ENCODE measurements around the gene PYGB.
"Not testable (repeated sequence)": the region's sequence is repeated elsewhere in the genome, so short reads cannot be mapped to it uniquely, and the experiment has no call there.

PYGB gene

GRCh38 chr20:25249198-25249931, 1.5 kb downstream of the PYGB start:
- DNase-seq = no peak

GRCh38 chr20:25250508-25250907, 2.6 kb downstream of the PYGB start:
- no peak for DNase-seq

DNA sequence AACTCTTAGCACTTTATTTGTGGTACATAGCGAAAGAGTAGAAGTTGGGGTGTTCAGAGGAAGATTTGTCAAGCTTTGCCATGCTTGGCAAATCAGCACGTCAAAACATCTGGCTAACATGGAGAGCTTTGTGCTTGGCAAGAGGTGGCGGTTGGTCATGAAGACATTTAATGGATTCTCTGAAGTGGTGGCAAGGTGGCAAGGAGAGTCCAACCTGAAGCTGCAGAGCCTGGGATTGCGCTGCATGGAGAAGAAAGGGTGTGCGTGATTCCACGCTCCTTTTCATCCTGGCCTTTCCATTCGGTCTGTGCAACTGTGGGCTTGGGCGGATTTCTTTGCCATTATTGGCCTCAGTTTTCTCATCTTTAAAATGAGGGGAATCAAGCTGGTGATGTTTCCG, 3.1 kb downstream of the PYGB start:
- DNase-seq = no peak

DNA sequence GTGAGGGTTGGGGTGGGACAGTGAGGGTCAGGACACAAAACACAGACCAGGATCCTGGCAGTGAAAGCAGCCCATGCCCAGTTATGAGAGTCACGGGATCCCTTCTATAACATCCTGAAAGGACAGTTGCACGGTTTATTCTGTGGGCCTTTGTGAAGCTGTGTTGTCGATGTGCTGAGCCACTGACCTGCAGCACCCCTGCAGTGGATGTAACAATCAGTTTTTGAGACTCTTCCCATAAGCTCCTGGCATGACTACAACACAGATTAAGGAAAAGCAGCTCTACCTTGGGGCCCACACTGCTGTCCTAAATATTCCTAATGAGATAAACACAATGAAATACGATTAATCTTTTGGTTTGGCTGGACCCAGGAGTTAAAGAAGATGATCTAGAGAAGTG, 3.7 kb downstream of the PYGB start:
- no peak for DNase-seq

DNA sequence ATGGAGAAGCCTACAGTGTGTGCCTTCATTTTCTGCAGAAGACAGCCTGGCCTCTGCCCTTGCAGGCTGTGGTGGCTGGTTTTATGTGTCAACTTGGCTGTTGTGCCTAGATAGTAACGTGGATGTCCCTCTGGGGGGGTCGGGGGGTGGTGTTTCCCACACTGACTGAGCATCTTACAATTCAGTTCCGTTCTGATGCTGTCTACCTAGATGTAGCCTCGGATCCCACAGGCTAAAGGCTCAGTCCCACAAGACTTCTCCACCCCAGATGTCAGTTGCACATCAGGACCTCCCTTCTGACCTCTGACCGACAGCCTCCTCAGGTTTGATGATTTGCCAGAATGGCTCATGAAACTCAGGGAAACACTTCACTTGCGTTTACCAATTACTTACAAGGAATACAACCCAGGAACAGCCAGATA, 4.4 kb downstream of the PYGB start:
- no peak for DNase-seq

DNA sequence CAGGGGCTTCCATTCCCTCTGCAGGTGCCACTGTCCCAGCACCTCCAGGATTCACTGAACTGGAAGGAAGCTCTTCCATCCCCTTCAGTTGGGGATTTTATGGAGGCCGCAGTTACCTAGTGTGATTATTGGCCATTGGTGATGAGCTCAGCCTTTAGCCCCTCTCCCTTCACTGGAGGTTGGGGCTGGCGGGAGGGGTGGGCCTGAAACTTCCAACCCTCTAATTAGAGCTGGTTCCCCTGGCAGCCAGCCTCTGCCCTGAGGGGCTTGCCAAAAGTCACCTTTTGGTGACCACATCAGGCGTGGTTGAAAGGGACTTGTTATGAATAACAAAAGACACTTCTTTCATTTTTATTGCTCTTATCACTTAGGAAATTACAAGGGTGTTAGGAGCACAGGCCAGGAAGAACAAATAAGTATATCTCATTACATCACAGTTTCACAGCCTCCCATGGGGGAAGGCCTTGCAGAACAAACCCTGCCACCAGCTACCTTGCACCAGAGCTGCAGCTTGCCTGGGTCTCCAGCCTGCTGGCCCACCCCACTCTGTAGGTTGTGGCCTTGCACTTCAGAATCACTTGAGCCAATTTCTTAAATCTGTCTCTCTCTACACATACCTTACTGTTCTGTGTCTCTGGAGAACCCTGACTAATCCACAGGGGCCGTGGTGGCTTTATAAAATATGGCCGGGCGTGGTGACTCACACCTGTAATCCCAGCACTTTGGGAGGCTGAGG, 5.0 kb downstream of the PYGB start:
- no peak for DNase-seq

- no peak for DNase-seq
Observed at GRCh38 chr20:25253606-25254275, 5.9 kb downstream of the PYGB start.

DNA sequence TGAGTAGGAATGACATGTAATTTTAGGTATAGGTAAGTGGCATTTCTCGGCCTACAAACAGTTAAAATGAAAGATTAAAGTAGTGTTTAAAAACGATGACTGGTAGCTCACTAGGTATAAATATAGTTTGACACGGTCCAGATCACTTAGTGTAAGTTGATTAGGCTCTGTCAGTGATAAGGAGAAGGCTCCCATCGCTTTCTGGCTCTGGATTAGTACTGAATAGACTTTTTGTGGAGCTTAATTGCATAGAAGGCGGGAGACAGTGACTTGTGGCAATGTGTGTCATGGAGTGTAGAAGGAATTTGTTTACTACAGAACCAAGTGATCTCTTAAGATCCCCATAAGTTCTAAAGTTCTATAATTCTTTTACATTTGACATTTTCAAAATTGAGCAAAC, 6.7 kb downstream of the PYGB start:
- no peak for DNase-seq

DNA sequence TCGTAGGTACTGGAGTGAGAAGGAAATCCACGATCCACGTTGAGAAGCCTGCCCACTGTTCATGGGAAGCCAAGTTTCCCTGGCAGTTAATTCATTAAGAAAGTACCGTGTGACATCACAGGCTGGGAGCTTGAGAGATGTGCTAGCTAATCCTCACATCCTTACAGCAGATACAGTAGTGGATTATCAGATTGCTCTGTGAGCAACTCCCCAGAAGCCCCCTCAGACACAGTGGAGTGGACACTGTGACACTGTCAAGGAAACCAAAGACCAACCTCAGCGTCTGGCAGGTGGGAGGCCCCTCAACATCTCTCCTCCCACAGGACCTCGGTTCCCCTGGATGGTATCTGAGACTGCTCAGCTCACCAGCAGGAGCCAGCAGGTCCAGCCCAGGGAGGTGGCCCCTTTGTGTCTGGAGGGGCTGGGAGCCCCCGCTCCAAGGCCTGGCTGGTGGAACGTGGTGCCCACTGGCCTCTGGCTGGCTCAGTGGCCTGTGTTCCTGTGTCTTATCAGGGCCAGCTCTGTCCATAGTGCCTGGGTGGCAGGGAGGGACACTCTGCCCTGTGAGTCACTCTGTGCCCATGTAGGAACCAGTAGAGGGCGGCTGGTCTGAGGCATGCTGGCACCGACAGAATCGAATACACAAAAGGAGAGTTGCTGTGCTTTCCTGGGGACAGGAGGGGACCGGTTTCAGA, 7.2 kb downstream of the PYGB start:
- DNase-seq = no peak

- no peak for DNase-seq
Observed at GRCh38 chr20:25256226-25256859, 8.5 kb downstream of the PYGB start.

GRCh38 chr20:25257130-25257529, 9.2 kb downstream of the PYGB start:
- no peak for DNase-seq

DNA sequence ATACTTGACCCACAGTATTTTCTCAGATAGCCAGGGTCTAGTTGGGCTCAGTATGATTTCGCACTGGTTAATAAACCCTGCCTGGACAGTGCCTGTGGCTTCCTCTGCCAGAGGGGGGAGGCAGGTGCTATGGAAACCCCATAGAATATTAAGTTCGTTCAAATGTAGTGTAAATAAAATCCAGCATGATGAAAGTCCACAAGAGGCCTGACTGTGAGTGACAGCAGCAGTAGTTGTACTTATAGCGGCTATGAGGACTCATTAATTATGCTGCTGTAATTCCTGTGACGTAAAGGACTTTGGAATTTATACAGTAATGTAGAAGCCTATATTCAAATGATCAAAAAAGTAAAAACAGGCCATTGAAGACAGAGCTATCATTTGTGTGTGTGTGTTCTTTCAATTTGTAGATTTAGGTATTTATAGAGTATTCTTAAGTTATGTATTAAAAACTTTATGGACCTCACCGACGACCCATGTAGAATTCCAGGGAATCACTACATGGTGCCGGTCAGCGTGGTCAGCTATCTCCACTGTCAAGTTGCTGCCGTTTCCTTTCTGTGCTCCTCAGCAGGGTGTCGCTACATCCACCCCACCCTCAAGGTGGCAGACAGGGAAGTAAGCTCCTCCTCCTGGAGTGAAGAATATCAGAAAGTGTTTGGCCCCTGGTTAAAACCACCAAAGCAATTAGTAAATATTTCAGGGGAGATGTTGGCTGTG, 10.0 kb downstream of the PYGB start:
- no peak for DNase-seq

GRCh38 chr20:25258476-25258805, 10.6 kb downstream of the PYGB start:
- DNase-seq = no peak

- no peak for DNase-seq
Observed at GRCh38 chr20:25258828-25259227, 10.9 kb downstream of the PYGB start.

GRCh38 chr20:25259358-25259757, 11.5 kb downstream of the PYGB start:
- no peak for DNase-seq

- DNase-seq = no peak
Observed at GRCh38 chr20:25259788-25260254, 11.9 kb downstream of the PYGB start.

DNA sequence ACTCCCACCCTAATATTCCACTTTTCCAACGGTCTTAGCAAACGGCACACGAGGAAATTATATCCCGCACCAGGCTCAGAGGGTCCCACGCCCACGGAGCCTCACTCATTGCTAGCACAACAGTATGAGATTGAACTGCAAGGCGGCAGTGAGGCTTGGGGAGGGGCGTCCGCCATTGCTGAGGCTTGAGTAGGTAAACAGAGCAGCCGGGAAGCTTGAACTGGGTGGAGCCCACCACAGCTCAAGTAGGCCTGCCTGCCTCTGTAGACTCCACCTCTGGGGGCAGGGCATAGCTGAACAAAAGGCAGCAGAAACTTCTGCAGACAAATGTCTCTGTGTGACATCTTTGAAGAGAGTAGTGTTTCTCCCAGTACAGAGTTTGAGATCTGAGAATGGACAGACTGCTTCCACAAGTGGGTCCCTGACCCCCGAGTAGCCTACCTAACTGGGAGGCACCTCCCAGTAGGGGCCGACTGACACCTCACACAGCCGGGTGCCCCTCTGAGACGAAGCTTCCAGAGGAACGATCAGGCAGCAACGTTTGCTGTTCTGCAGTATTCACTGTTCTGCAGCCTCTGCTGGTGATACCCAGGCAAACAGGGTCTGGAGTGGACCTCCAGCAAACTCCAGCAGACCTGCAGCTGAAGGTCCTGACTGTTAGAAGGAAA, 13.0 kb downstream of the PYGB start:
- not testable (repeated sequence) for DNase-seq

GRCh38 chr20:25269057-25269832, 21.4 kb downstream of the PYGB start:
- DNase-seq = no peak

DNA sequence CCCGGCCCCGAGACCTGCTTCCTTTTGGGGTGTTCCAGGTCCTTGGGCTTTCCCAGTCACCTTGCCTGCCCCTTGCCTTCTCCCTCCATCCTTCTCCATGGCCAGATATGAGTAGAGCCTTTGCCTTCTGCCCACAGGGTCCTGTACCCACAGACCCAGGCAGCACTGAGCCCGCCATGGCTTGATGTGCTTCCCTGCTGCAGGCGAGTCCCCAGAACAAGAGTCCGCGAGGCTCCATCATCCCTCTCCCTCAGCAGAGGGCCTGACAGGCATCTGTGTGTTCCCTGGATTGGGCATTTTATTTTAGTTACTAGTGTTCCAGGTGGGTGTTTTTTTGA, 21.9 kb downstream of the PYGB start:
- DNase-seq = no peak

DNA sequence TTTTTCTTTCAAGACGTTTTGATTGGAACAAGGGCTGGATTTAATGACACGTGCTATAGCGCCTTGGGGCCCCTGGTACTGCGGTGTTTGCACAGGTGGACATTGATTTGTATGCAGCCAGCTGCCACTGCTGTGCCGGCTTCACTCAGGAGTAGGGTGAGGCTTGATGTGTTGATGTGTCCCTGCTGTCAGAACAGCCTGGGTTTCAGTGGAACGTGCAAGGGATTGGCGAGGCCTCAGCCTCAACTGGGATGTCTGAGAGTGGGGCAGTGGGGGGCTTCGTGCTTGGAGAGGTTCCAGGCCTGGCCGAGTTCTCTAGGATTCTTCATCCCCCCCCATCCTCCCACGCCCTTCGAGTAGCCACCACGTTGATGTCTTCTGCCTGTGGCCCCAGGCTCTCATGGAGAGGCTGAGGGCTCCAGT, 23.0 kb downstream of the PYGB start:
- no peak for DNase-seq
